ENCODE data around the gene NELFE.
"Not testable (repeated sequence)": the region's sequence is repeated elsewhere in the genome, so short reads cannot be mapped to it uniquely, and the experiment has no call there.

NELFE gene, protein sequence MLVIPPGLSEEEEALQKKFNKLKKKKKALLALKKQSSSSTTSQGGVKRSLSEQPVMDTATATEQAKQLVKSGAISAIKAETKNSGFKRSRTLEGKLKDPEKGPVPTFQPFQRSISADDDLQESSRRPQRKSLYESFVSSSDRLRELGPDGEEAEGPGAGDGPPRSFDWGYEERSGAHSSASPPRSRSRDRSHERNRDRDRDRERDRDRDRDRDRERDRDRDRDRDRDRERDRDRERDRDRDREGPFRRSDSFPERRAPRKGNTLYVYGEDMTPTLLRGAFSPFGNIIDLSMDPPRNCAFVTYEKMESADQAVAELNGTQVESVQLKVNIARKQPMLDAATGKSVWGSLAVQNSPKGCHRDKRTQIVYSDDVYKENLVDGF

DNA sequence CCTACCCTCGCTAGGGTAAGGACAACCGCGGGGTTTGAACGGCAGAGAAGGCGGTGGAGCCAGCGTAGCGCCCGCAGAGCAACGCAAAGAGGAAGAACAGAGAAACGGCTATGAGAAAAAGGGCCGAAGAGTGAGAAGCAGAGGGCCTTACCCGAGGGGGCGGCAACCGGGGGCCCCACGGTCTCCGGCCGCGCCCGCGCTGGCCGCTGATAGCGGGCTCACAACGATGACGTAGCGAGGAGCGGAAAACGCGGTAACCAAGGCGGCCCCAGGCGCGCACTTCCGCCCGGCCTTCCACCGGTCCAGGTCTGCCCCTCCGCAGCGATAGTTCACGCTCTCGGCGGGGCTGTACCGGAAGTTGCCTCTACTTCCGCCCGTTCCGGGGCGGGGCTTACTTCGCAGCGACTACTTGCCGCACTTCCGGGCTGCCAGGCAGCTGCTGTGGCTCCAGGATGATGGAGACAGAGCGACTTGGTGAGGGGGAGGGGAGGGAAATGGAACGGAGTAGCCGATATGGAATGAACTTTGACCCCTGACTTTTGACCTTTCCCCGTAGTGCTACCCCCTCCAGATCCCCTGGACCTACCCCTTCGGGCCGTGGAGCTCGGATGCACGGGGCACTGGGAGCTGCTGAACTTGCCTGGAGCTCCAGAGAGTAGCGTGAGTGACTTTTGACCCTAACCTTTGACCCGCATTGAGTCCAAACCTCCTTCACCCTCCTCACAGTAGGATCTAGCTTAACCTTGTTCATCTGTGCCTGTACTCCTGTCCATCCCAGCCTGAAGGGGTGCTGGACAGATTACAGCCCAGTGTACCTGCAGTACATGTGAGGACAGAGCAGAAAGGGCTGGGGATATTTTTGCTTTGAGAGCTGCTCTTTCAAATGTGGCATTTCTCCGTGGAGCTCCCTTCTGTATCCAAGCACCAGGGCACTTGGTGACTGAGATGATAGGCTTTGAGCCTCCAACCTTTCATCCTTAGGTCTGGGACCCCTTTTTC, at the start of gene NELFE, which contains the start of gene SKIC2:
Gene NELFE, minus strand, starts transcription at position 231 of the 999 bp plus-strand sequence. CDS start 525 bp downstream, outside the sequence.
Gene SKIC2, plus strand, starts transcription at position 435 of the 999 bp plus-strand sequence. Its CDS starts 18 bp downstream, at position 453.
- peak; percentile 90 for DNase-seq

DNA sequence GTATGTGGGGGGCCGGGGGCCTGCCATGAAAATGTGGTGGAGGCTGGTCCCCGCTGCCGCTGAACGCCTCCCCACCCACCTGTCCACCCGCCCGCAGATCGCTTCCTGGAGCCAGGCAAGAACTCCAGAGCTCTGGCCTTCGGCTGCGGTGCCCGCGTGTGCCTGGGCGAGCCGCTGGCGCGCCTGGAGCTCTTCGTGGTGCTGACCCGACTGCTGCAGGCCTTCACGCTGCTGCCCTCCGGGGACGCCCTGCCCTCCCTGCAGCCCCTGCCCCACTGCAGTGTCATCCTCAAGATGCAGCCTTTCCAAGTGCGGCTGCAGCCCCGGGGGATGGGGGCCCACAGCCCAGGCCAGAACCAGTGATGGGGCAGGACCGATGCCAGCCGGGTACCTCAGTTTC, 49.3 kb upstream of the NELFE start:
- DNase-seq: not testable (repeated sequence)

DNA sequence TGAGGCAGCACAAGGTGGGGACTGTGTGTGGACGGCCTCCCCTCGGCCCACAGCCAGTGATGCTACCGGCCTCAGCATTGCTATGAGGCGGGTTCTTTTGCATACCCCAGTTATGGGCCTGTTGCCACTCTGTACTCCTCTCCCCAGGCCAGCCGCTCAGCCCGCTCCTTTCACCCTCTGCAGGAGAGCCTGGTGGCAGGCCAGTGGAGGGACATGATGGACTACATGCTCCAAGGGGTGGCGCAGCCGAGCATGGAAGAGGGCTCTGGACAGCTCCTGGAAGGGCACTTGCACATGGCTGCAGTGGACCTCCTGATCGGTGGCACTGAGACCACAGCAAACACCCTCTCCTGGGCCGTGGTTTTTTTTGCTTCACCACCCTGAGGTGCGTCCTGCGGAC, 48.3 kb upstream of the NELFE start:
- not testable (repeated sequence) for DNase-seq

DNA sequence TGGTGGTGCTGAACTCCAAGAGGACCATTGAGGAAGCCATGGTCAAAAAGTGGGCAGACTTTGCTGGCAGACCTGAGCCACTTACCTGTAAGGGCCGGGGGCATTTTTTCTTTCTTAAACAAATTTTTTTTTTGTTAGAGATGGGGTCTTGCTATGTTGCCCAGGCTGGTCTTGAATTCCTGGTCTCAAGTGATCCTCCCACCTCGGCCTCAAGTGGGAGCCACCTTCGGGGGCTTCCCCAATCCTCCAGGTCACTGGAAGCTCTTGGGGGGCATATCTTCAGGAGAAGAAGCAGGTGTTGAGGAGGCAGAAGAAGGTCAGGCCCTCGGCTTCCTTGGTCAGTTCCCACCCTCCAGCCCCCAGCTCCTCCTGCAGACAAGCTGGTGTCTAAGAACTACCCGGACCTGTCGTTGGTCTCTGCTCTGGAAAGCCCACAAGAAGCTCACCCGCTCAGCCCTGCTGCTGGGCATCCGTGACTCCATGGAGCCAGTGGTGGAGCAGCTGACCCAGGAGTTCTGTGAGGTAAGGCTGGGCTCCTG, 47.3 kb upstream of the NELFE start:
- not testable (repeated sequence) for DNase-seq

DNA sequence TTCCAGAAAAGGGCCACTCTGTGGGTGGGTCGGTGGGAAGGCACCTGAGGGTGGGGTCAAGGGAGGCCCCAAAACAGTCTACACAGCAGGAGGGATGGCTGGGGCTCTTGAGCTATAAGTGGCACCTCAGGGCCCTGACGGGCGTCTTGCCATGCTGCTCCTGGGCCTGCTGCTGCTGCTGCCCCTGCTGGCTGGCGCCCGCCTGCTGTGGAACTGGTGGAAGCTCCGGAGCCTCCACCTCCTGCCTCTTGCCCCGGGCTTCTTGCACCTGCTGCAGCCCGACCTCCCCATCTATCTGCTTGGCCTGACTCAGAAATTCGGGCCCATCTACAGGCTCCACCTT, 46.7 kb upstream of the NELFE start:
- not testable (repeated sequence) for DNase-seq

DNA sequence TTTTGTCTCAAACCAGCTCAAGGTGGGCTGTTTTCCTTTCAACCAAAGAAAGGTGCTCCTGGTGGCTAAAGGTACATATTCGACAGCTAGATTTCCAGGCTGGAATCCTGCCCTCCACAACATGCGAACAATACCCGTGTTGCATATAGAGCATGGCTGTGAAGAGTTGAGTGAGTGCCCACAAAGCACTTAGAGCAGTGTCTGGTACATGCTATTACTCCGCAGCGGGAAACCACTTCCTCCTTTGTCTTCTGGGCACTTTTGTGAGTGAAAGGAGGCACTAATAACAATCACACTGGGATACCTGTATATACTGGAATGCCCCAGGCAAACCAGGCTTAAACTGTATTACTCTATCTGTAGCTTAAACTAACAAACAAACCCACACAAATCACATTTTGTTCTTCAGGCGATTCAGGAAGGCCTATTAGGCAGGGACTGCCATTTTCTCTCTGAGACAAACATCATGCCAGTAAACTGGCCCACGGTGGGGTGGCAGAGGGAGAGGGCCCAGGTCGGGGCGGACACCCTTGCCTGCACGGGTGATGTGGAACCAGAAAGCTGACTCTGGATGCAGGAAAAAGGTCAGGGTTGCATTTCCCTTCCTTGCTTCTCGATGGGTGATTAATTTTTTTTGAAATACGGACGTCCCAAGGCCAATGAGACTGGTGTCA, 46.2 kb upstream of the NELFE start:
- not testable (repeated sequence) for DNase-seq

DNA sequence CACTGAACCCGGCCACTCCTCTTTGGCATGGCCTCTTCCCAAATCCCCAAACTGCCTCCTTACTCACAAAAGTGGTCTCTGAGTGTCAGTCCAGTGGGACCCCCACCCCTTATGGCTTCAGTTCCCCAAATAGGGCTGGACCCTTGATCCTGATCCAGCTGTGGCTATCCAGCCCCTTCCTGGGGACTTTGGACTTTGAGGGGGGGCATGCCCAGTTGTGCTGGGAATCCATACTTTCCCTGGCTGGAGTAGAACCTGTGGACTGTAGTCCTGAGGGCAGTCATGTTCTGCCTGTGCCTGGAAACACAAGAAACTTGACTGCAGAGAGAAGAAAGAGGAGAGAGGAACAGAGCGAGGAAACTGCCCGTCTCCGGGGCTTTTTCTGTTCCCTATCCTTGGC, 45.6 kb upstream of the NELFE start:
- DNase-seq: not testable (repeated sequence)

DNA sequence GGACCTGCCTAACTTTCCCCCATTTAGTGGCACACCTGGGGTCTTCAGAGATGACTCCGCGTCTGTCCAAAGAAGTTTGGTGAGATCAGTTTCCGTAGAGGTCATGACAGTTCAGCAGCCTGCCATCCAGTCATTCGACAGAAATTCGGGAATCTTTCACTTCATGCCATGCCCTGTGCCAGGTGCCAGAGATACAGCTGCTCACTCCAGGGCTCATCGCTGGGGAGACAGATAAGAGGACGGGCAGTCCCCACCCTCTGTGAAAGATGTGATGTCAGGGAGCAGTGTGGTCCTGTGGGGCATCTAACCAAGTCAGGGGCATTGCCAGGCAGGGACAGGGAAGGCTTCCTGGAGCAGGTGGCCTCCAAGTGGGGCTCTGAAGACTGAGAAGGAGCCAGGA, 44.5 kb upstream of the NELFE start:
- DNase-seq: not testable (repeated sequence)

DNA sequence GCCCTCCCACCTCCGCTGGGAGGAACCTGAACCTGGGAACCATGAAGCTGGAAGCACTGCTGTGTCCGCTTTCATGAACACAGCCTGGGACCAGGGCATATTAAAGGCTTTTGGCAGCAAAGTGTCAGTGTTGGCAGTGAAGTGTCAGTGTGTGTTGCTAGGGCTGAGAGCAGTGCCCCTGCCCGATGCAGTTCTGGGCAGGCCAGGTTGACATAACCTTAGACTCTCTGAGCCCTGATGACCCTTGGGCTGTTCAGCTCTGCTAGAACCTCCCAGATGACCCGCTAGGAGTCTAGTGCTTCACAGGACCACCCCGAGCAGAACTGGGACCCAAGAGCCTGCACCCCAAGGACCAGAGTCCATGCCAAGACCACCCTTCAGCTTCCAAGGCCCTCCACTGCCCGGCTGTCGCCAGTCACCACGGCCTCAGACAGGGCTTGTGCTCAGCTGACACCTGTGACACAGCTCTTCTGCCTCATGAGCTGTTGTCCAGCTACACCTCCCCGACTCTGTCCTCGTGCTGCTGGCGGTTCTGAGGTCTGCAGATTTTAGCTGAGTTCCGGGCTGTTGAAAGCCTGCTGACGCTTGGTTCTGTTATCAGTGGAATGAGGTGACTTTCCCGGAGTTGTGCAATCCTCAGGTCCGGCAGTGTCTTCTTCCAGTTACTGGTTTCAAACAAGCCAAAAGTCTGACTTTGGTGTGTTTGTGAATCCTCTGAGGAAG, 43.9 kb upstream of the NELFE start:
- DNase-seq: not testable (repeated sequence)

DNA sequence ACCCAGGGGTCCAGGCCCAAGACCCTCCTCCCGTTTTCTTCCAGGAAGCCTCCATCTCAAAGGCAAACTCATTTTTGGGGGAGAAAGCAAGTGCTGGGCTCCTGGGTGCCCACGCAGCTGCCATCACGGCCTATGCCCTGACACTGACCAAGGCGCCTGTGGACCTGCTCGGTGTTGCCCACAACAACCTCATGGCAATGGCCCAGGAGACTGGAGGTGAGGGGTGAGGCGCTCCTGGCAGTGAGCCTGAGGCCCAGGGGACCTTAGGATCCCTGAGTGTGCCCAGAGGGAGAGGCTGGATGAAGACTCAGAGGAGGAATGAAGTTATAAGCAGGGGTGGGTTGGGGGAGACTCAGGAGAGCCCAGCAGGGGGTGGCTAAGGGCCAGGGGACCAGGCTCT, 37.6 kb upstream of the NELFE start:
- not testable (repeated sequence) for DNase-seq

DNA sequence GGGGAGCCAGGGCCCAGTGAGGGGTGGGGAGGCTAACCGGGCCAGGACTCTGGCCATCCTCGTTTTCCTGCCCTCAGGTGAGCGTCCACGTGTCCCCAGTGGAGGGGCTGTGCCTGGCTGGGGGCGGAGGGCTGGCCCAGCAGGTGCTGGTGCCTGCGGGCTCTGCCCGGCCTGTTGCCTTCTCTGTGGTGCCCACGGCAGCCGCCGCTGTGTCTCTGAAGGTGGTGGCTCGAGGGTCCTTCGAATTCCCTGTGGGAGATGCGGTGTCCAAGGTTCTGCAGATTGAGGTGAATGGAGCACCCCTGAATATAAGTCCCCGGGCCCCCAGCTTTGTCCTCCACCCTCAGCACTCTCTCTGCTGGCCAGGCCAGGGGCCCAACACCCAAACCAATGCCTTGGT, 35.6 kb upstream of the NELFE start:
- DNase-seq: not testable (repeated sequence)

DNA sequence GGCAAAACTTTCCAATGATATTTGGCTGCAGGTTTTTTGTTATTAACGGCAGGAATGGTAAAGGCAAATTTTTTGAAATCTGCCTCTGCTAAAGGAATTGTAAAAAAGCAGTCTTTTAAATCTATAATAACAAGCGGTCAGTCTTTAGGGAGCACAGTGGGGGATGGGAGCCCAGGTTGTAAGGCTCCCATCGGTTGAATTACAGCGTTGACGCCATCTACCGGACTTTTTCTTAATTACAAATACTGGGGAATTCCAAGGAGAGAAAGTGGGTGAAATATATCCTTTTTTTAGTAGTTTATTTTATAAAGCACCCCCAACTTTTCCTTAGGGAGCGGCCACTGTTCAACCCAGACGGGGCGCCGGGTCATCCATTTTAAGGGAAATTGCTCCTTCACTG, 30.6 kb upstream of the NELFE start:
- not testable (repeated sequence) for DNase-seq

DNA sequence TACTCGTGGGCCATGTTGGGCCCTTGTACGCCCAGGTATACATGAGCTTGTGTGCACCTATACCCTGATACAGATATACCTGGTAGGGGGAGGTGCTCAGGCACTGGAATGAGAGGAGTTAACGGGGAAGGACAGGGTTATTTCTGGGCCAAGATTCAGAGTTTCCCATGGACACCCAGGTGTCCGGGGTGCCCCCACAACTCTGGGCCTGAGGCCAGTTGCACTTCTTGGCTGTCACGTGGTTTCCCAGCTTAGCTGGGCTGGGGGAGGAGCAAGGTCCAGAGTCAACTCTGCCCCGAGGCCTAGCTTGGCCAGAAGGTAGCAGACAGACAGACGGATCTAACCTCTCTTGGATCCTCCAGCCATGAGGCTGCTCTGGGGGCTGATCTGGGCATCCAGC, 23.0 kb upstream of the NELFE start, which contains the start of gene C4A:
Gene C4A, plus strand, starts transcription at position 314 of the 400 bp plus-strand sequence. Its CDS starts 51 bp downstream, at position 365.
- not testable (repeated sequence) for DNase-seq

DNA sequence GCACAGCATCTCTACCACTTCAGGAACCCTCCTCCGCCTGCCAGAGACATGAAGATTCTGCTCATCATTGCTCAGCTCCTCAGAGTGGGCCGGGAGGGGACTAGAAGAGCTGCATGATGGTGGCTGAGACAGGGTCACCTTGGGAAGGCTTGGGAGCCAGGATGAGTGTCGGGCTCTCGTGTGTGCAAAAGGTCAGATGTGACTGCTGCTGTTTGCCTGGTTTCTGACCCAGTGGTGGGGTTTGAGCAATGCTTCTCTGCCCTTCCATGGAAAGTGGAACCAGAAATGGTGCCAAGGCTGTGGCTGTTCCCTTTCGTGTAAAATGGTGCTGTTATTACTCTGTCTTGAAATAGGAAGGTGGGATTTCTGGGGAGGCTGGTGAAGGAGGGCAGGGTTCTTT, 22.2 kb upstream of the NELFE start:
- DNase-seq: not testable (repeated sequence)

DNA sequence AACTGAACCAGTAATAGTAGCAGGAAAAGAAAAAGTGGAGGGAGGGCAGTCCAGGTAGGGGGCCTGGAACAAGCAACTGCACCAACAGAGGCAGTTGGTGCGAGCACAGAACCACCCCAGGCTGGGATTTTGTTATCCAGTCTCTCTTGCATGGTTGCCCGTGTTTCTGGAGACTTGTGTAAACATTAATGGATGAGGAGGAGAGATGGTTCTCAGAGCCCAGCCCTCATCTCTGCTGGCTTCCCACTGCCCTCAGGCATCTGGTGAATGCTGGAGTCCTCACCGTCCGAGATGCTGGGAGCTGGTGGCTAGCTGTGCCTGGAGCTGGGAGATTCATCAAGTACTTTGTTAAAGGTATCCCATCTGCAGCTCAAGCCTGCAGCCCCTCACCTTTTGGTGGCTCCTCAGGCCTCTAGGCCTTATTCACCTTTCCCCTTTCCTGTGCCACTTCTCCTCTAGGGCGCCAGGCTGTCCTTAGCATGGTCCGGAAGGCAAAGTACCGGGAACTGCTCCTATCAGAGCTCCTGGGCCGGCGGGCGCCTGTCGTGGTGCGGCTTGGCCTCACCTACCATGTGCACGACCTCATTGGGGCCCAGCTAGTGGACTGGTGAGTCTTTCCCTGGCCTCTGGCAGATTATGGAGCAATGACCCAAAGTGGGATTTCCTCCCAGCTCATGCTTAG, 21.6 kb upstream of the NELFE start:
- not testable (repeated sequence) for DNase-seq

DNA sequence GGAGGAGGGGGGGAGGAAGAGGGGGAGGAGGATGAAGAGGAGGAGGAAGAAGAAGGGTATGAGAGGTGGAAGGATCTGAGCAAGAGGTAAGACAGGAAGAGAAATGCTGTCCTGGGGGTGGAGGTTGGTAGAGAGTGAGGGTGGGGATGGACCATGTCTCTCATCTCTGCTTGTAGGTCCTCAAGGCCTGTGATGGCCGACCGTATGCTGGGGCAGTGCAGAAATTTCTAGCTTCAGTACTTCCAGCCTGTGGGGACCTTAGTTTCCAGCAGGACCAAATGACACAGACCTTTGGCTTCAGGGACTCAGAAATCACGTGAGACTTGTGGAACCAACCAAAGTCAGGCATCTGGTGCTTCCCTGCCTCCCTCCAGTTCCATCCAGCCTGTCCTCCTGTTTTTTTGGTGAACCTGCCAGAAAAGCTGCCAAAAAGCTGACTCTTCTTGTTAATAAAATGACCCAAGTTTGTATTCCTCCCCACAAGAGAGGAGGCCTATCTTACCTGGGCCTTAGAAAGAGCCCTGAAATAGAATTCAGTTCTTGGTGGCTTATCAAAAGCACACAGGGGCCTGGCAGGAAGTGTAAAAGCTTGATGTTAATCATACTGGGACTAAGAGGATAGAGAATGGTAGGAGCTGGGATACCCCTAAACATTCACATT, 20.6 kb upstream of the NELFE start:
- DNase-seq: no peak

DNA sequence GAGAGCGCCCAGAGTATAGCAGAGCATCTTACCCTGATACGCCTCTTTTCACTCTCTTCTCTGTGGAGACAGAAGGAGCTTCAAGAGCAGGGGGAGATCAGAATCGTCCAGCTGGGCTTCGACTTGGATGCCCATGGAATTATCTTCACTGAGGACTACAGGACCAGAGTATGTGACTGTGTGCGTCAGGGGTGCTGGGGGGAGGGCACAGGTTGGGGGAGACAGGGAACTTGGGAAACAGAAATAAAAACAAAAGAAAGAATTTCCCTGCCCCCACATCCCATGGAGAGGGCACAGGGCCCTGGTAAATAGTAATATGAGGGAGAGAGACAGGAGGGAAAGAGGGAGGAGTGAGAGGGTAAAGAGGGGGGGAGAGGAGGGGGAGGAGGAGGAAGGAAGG, 20.1 kb upstream of the NELFE start:
- DNase-seq: no peak

DNA sequence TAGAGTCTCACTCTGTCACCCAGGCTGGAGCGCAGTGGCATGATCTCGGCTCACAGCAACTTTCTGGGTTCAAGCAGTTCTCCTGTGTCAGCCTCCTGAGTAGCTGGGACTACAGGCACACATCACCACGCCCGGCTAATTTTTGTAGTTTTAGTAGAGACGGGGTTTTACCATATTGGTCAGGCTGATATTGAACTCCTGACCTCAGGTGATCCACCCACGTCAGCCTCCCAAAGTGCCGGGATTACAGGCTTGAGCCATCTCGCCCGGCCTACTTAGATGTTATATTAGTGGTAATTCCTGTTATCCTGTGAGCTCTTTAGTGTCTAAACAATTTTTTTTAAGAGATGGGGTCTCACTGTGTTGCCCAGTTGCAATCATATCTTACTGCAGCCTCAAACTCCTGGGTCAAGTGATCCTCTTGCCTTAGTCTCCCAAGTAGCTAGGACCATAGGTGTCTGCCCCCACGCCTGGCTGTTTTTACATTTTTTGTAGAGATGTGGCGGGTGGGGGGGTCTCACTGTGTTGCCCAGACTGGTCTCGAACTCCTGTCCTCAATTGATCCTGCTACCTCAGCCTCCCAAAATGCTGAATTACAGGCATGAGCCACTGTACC, 19.2 kb upstream of the NELFE start:
- no peak for DNase-seq

DNA sequence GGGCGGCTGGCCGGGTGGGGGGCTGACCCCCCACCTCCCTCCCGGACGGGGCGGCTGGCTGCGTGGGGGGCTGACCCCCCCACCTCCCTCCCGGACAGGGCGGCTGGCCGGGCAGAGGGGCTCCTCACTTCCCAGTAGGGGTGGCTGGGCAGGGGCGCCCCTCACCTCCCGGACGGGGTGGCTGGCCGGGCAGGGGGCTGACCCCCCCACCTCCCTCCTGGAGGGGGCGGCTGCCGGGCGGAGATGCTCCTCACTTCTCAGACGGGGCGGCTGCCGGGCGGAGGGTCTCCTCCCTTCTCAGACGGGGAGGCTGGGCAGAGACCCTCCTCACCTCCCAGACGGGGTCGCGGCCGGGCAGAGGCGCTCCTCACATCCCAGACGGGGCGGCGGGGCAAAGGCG, 17.3 kb upstream of the NELFE start:
- not testable (repeated sequence) for DNase-seq

DNA sequence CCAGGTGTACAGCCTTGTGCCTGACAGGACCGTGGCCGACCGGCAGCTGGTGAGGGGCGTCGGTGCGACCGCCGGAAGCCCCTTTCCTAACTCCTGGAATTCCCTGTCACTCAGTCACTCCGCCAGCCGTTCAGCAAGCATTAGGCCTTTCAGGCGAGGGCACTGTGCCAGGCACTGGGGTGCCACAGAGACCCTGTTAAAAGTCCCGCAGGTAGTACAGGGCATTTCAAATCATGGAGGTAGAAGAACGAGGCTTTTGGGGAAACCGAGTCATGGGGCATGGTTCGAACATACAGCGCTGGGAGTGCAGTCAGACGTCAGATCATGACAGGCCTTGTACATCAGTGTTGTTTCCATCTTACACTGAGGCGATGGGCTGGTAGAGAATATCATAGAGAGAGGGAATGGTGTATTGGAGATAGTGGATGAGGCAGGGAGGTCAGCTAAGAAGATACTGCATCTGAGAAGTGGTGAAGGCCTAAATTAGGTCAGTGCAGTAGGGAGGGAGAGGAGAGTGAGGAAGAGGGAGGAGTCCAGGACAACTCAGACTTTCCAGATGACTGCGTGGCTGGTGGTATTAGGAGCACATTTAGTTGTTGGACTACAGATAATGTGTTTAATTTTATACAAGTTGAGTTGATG, 14.1 kb upstream of the NELFE start:
- no peak for DNase-seq
